Limb (tissue), 2 donors: ENCODE data around the gene MRPL14.

Source experiments
- DNase-seq, 2 donors: peaks; one replicate each; pipeline ENCODE4 v3.0.0-alpha.2; 2016; ENCODE audit errors: extremely low spot score in 2 of 2

MRPL14 gene

DNA sequence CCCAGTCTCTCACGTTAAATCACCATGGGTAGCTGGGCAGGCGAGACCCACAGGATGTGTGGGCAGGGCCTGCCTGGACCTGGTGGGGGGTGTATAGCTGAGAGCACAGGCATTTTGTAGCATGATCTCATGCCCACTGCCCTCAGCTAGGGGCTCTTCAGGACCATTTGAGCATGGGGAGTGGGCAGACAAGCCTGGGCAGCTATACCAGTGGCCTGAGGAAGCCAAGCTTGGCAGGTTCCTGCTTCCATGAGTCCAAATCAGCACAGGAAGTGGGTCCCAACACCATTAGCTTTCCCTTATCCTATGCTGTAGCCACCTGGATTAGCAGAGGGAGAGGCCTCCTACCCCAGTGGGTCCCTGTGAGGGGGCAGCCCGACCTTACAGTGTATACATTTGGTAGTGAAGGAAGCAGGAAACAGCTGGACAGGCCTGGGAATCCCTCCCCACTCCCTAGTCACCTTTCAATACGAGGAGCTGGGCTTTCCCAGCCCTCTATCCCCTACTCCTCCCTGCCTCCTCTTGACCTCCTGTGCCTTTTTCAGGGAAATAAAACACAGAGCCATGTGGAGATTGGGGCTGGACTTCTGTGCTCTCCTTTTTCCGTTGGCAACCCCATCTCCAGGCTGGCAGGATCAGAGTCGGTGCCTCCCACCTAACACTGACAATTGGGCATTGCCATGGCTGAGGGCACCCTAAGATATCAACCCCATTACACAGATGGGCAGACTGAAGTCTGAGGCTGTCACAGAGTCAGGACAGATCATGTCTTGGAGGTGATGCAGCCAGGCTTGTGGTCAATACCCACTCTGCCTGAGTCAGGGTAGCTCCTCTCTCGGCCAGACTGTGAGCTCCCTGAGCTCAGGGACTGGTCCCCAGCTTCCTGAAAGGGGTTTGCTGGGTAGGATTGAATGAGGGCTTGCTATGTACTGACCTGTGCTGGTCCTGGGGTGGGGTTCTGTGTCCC lies 59.8 kb downstream of the MRPL14 start:
- DNase-seq, result no peak

DNA sequence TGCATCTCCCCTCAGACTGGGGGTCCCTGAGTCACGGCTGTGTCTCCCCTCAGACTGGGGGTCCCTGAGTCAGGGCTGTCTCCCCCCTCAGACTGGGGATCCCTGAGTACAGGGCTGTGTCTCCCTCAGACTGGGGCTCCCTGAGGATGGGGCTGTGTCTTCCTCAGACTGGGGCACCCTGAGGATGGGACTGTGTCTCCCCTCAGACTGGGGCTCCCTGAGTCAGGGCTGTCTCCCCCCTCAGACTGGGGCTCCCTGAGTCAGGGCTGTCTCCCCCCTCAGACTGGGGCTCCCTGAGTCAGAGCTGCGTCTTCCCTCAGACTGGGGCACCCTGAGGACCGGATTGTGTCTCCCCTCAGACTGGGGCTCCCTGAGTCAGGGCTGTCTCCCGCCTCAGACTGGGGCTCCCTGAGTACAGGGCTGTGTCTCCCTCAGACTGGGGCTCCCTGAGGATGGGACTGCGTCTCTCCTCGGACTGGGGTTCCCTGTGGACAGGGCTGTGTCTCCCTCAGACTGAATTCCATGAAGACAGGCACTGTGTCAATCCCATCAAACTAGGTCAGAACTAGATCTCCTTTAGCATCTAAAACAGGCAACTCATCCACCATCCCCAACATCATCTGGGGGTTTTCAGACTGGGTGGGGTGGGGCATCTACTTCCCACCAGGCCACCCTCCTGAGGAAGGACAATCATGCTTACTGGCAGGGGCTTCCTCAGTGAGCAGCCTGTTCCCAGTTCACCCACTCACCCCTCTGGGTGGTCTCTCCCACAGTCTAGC lies 60.7 kb downstream of the MRPL14 start:
- no peak for DNase-seq

DNA sequence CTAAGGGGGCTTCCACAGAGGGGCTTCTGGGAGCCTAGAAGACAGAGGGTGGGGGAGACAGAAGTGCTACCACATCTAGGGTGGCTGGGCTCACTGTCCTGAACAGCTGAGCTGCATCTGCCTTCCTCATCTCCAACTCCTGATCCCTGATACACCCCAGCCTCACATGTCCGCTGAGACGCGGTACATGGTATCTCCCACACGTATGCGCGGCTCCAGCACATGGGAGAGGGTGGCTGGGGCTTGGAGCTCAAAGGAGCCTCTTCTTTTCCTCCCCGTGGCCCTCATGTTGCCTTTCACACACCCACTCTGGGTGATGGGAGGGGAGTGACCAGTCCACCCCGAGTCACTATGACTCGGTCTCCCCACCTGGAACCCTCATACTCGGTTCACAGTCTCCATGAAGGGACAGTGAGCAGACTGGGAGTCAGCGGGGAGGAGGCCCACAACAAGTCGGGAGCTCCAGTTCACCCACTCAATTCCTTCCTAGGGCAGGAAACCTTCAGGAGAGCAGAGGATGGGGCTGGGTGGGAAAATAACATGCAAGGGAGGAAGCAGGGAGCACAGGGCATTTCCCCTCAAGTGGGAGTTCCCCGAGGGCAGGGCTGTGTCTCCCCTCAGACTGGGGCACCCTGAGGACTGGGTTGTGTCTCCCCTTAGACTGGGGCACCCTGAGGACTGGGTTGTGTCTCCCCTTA lies 61.7 kb downstream of the MRPL14 start:
- no peak for DNase-seq

DNA sequence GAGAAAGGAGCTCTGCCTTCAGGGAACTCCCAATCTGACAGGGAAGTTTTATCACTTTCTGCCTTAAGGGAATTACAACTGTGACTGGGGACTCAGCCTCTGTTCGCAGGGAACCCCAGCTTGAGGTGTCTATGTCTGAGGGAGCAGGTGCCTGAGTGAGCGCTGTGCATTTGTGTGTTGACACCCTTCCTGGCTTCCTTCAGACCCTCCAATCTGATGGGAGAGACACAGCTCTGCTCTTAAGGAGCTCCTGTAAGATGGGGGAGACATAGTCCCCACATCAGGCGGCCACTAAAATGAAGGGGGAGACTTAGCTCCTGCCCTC lies 62.3 kb downstream of the MRPL14 start:
- no peak for DNase-seq

DNA sequence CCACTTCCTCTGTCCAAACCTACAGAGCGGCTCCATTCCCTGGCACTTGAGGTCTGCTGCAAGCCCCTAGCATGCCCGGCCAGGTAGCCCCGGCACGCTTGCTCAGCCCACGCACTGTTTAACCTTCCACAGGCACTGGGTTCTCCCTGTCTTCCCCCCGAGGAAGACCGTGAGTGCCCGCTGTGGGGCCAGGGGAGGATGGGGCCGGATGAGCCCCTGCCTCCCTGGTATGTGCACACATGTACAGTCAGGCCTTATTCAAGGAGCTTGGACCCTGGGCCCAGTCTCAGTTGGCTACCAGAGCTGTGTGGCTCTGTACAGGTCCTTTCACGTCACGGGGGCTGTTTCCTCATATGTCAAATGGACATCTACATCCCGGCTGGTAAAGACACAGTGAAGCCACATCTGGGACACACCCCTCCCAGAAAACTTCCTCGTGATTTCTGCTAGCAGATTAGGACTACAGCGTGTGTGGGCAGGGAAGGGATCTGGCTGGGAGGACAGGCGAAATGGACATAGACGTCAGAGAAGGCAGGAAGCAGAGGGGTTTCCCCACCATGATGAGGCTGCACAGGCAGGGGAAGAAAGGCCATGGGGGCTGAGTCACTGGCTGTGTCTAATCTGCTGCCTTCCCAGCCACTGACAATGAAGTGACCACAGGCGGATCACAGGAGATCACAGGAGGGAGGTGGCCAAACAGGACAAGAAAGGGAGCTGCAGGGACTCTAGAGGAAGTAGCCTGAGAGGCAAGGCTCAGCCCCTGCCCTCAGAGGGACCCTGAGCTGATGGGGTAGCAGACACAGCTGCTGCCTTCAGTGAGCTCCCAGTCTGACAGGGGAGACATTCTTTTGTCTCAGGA lies 62.9 kb downstream of the MRPL14 start:
- DNase-seq, result no peak

DNA sequence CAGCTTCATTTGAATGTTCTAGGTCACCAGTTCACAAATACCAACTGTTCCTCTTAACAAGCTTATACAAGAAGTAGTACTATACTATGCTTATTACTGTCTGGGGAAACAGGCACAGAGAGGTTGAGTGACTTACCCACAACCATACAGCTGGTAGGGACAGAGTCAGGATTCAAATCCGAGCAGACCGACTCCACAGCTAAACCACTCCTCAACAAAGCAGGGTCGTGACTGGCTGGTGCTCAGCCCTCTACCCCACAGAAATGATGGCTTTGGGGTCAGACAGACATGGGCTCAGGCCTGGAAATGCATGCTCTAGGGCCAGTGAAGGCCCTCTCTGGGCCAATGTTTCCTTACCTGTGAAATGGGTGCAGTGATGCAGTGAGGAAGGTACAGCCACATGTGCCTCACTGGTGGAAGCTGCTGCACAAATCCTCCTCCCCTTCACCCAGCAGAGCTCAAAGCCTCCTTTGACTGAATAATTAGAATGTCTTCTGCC lies 63.6 kb downstream of the MRPL14 start:
- DNase-seq, result no peak
